GM23338 (cell line): Measurements from ENCODE around the gene TNS3.

ENCODE experiments used
- EZH2 ChIP-seq: fragments of 200-600 bp; sonication (generic); IDR thresholded peaks from one replicate; pipeline ENCODE4 v1.8.0; 2017; ENCODE audit warnings: antibody characterized with exemption, mild to moderate bottlenecking, low read depth; ENCODE audit not compliant: unreplicated experiment
- TF ChIP-seq, protein P1 (sequence below), 2 experiments: fragments of 200-600 bp in 1 of 2; sonication (generic) in 1 of 2; conservative IDR thresholded peaks; 2 replicates each; pipeline versions ENCODE4 v1.5.1 to v1.6.1; 2016 to 2017; ENCODE audit warnings: antibody characterized with exemption in 2 of 2, low read depth in 2 of 2, mild to moderate bottlenecking in 2 of 2, moderate library complexity in 1 of 2

GRCh38 chr7:47335071-47335470, 246.8 kb downstream of the TNS3 start:
- TF ChIP-seq EZH2: no peak
- TF ChIP-seq, protein P1, sequence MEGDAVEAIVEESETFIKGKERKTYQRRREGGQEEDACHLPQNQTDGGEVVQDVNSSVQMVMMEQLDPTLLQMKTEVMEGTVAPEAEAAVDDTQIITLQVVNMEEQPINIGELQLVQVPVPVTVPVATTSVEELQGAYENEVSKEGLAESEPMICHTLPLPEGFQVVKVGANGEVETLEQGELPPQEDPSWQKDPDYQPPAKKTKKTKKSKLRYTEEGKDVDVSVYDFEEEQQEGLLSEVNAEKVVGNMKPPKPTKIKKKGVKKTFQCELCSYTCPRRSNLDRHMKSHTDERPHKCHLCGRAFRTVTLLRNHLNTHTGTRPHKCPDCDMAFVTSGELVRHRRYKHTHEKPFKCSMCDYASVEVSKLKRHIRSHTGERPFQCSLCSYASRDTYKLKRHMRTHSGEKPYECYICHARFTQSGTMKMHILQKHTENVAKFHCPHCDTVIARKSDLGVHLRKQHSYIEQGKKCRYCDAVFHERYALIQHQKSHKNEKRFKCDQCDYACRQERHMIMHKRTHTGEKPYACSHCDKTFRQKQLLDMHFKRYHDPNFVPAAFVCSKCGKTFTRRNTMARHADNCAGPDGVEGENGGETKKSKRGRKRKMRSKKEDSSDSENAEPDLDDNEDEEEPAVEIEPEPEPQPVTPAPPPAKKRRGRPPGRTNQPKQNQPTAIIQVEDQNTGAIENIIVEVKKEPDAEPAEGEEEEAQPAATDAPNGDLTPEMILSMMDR (conservative IDR thresholded peaks at IDR 0.05; ENCODE audit: low read depth in 2 of 2): no peak
